Psoas muscle (tissue), 8 donors: ENCODE data around the gene COL17A1. TPM values are rescaled to one million over a fixed set of nuclear protein-coding genes. Genes with fewer than 3 reads are reported as not detected.

Source experiments
- ATAC-seq, 4 donors: fragments of 200-7000 bp; cut with Tn5 transposase; one replicate each; pipeline ENCODE4 v1.9.1; 2020; ENCODE audit warnings: moderate library complexity in 3 of 4, mild to moderate bottlenecking in 2 of 4
- DNase-seq, 2 donors: peaks; one replicate each; pipeline ENCODE4 v3.0.0-alpha.2; 2020
- H3K27ac ChIP-seq: fragments of 200-600 bp; one replicate; pipeline ENCODE4 v1.8.0; 2022
- H3K27me3 ChIP-seq, 3 donors: fragments of 200-600 bp in 1 of 3; one replicate each; pipeline versions ENCODE4 v1.6.1 to v1.8.0; 2013 to 2022; ENCODE audit warnings: low read length in 2 of 3, mild to moderate bottlenecking in 2 of 3, moderate library complexity in 1 of 3; ENCODE audit not compliant: insufficient read depth in 3 of 3
- H3K36me3 ChIP-seq, 2 donors: fragments of 200-600 bp in 1 of 2; one replicate each; pipeline versions ENCODE4 v1.6.1 to v1.8.0; 2013 to 2022; ENCODE audit warnings: low read depth in 1 of 2, mild to moderate bottlenecking in 1 of 2, moderate library complexity in 1 of 2; ENCODE audit not compliant: insufficient read depth in 1 of 2
- H3K4me1 ChIP-seq: fragments of 200-600 bp; one replicate; pipeline ENCODE4 v1.8.0; 2022
- H3K4me3 ChIP-seq: fragments of 200-600 bp; one replicate; pipeline ENCODE4 v1.8.0; 2022; ENCODE audit warnings: mild to moderate bottlenecking
- H3K9me3 ChIP-seq: fragments of 200-600 bp; one replicate; pipeline ENCODE4 v1.8.0; 2022
- CTCF ChIP-seq: fragments of 200-600 bp; IDR thresholded peaks from one replicate; pipeline ENCODE4 v1.8.0; 2022; ENCODE audit warnings: antibody characterized with exemption
- WGBS, 3 donors: extraction: QIAGEN DNeasy Blood & Tissue Kit; methylation state at CpG; one replicate each; pipeline versions ENCODE4 v1.1.6 to v1.1.7; 2013; 5-methylcytosine and 5-hydroxymethylcytosine counted together
- intact Hi-C, 2 donors: fragments of 100-400 bp; cut with DNase I; formaldehyde crosslinking; loops; one replicate each; pipeline versions ENCODE4 v1.11.0 to v1.14.2; 2022
- polyA plus RNA-seq, 3 donors: library from polyadenylated mRNA; stranded (reverse); fragments of 200-250 nt; gene quantifications; one replicate each; pipeline ENCODE4 v1.2.3, GENCODE V29; 2013
- total RNA-seq, 4 donors: library from RNA; stranded (reverse); fragmentation: NEBNext Ultra II Directional in 2 of 4; extraction: Animal tissue kit (Norgen Biotek cat#: 25700) in 2 of 4; gene quantifications; one replicate each; pipeline versions ENCODE4 v1.2.1 to v1.2.4, GENCODE V29; 2021 to 2023
- donor health status: healthy with polysubstance abuse.
- donor health status: DM: no; HTN: no; CAD: no; lungs with moderate emphysema.
- donor health status: Bipolar disorder and iron deficiency.
- donor health status: healthy.
- donor health status: DM: yes; HTN: yes; CAD: no.
- donor health status: DM: no; HTN: no; CAD: no.
- donor health status: DM: no; HTN: no; CAD: no.
- donor health status: DM: yes; HTN: yes; CAD: no.

The COL17A1 gene
- total and polyA plus RNA-seq, 7 donors = 0.01 to 0.18 (median 0.06) TPM; not detected in 3

GRCh38 chr10:104022026-104022425 is 63.7 kb downstream of the COL17A1 start:
- intact Hi-C loops = no loop called here
- H3K27ac ChIP-seq = no peak overlapping the region
- no peaks in the 10 kb centered on the region for H3K9me3 ChIP-seq
- DNase-seq (no peak), ATAC-seq (no peak)
- H3K4me1 ChIP-seq = no peaks in the 10 kb centered on the region
- H3K27me3 ChIP-seq = no peaks in the 10 kb centered on the region
- peaks cover 23 to 93% of the 10 kb centered on the region in 2 donors for H3K36me3 ChIP-seq
- TF ChIP-seq CTCF = no peak
- no peak overlapping the region for H3K4me3 ChIP-seq
- WGBS, 3 donors = 89 to 92% (median 92%) methylated on average over 5 of the region's 5 CpGs

- 93 to 97% (median 95%) methylated on average over 1 of the region's 1 CpG for WGBS, 3 donors
- Histone ChIP-seq H3K4me1 (no peaks in the 10 kb centered on the region), H3K27ac (no peak overlapping the region), H3K9me3 (no peaks in the 10 kb centered on the region), H3K36me3 (peaks cover 23 to 86% of the 10 kb centered on the region in 2 donors), H3K27me3 (no peaks in the 10 kb centered on the region), H3K4me3 (no peak overlapping the region)
- intact Hi-C loops = no loop called here
- TF ChIP-seq CTCF = no peak
- DNase-seq = no peak
- no peak for ATAC-seq
Measured at GRCh38 chr10:104021246-104021645, 64.4 kb downstream of the COL17A1 start.

- intact Hi-C loops = no loop called here
- 87 to 100% (median 93%) methylated on average over 1 of the region's 1 CpG for WGBS, 3 donors
- H3K36me3 ChIP-seq = peaks cover 20 to 80% of the 10 kb centered on the region in 2 donors
Measured at GRCh38 chr10:104020020-104020419, 65.7 kb downstream of the COL17A1 start.

GRCh38 chr10:104018471-104018870 is 67.2 kb downstream of the COL17A1 start:
- Histone ChIP-seq H3K9me3 (no peaks in the 10 kb centered on the region), H3K36me3 (peaks cover 13 to 71% of the 10 kb centered on the region in 2 donors), H3K4me3 (no peak overlapping the region), H3K27ac (no peak overlapping the region), H3K4me1 (no peaks in the 10 kb centered on the region), H3K27me3 (no peaks in the 10 kb centered on the region)
- TF ChIP-seq CTCF = no peak
- intact Hi-C loops = no loop called here
- no peak for ATAC-seq
- 89 to 96% (median 91%) methylated on average over 6 of the region's 6 CpGs for WGBS, 3 donors
- no peak for DNase-seq

More at GRCh38 chr10:104020020-104020419, 65.7 kb downstream of the COL17A1 start:
- Histone ChIP-seq H3K4me1 (no peaks in the 10 kb centered on the region), H3K4me3 (no peak overlapping the region), H3K27me3 (no peaks in the 10 kb centered on the region), H3K27ac (no peak overlapping the region), H3K9me3 (no peaks in the 10 kb centered on the region)
- ATAC-seq = no peak
- DNase-seq = no peak
- no peak for TF ChIP-seq CTCF

GRCh38 chr10:104016661-104017060 is 69.0 kb downstream of the COL17A1 start:
- Histone ChIP-seq H3K4me1 (no peaks in the 10 kb centered on the region), H3K27ac (no peak overlapping the region), H3K27me3 (no peaks in the 10 kb centered on the region), H3K36me3 (peaks cover 9 to 66% of the 10 kb centered on the region in 2 donors), H3K4me3 (no peak overlapping the region), H3K9me3 (no peaks in the 10 kb centered on the region)
- WGBS, 3 donors = 83 to 91% (median 84%) methylated on average over 1 of the region's 1 CpG
- ATAC-seq = no peak
- intact Hi-C loops = no loop called here
- no peak for DNase-seq
- no peak for TF ChIP-seq CTCF
